ENCODE measurements around the gene SPHKAP. TPM values are rescaled to one million over a fixed set of nuclear protein-coding genes. Genes with fewer than 3 reads are reported as not detected.

Gene SPHKAP
- total RNA-seq, 2 donors from 2014 or later, result not detected

GRCh38 chr2:228072669-228073068 is 108.8 kb downstream of the SPHKAP start:
- H3K4me1 Mint-ChIP-seq, result no peaks in the 10 kb centered on the region
- H3K27ac Mint-ChIP-seq, result no peak overlapping the region
- no peaks in the 10 kb centered on the region for H3K9me3 Mint-ChIP-seq
- no peak overlapping the region for H3K4me3 Mint-ChIP-seq
- no peaks in the 10 kb centered on the region for H3K36me3 Mint-ChIP-seq (ENCODE audit: low read depth)
- ATAC-seq (replicated peaks), result no peak
- peaks cover 5% of the 10 kb centered on the region for H3K27me3 Mint-ChIP-seq

GRCh38 chr2:228067309-228067708 is 114.2 kb downstream of the SPHKAP start:
- peaks cover 7% of the 10 kb centered on the region for H3K27me3 Mint-ChIP-seq
- no peaks in the 10 kb centered on the region for H3K36me3 Mint-ChIP-seq (ENCODE audit: low read depth)
- no peaks in the 10 kb centered on the region for H3K4me1 Mint-ChIP-seq
- no peak overlapping the region for H3K27ac Mint-ChIP-seq
- no peak overlapping the region for H3K4me3 Mint-ChIP-seq
- no peaks in the 10 kb centered on the region for H3K9me3 Mint-ChIP-seq
- no peak for ATAC-seq (replicated peaks)

- no peaks in the 10 kb centered on the region for H3K4me1 Mint-ChIP-seq
- H3K27me3 Mint-ChIP-seq, result peaks cover 7% of the 10 kb centered on the region
- H3K9me3 Mint-ChIP-seq, result no peaks in the 10 kb centered on the region
- no peak overlapping the region for H3K4me3 Mint-ChIP-seq
- ATAC-seq (replicated peaks), result no peak
- no peak overlapping the region for H3K27ac Mint-ChIP-seq
- H3K36me3 Mint-ChIP-seq (ENCODE audit: low read depth), result no peaks in the 10 kb centered on the region
Observed at GRCh38 chr2:228066126-228066798, 115.2 kb downstream of the SPHKAP start.

DNA sequence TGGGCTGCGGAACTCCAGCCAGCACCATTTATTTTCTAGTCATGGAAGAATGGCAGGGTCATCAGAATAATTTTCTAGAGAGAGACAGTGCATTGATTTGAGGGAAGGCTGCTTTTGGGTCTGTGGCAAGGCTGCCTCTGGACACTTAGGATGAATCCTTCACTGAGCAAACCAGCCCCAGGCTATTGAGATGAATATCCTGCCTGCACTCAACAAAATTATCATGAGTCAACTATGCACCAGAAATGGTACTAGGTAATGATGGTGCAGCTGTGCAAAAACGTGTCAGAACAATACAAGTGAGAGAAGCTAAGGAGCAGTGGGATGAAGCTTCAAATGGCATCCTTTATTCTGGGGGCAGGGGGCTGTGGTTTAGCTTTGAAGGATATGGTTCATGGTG is 115.8 kb downstream of the SPHKAP start:
- Mint-ChIP-seq H3K27me3 (peaks cover 11% of the 10 kb centered on the region), H3K9me3 (no peaks in the 10 kb centered on the region), H3K4me3 (no peak overlapping the region), H3K27ac (no peak overlapping the region), H3K4me1 (no peaks in the 10 kb centered on the region), H3K36me3 (ENCODE audit: low read depth) (no peaks in the 10 kb centered on the region)
- ATAC-seq (replicated peaks), result no peak

DNA sequence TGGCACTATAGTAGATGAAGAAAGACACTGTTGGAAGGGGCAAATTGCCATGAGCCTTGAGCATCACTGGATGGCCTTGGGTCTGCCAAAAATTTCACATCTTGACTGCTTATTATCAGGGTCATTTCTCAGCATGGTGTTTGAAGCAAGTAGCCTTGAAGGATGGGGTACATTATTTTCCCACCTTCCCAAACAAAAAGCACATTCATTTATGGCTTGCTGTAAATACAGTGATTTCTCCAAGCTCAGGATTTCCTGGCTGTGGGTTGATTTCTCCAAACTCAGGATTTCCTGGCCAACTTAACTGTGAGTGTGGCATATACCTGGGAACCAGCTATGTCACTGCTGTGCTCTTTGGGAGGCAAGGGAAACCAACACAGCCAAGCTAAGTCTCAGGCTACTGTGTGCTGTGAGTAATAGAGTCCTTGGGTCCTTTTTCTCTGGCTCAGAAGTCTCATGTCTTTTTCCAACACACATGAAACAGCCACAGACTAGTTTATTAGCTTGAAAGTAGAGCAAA is 116.6 kb downstream of the SPHKAP start:
- H3K4me3 Mint-ChIP-seq, result no peak overlapping the region
- H3K4me1 Mint-ChIP-seq, result no peaks in the 10 kb centered on the region
- H3K9me3 Mint-ChIP-seq, result no peaks in the 10 kb centered on the region
- no peaks in the 10 kb centered on the region for H3K36me3 Mint-ChIP-seq (ENCODE audit: low read depth)
- peaks cover 13% of the 10 kb centered on the region for H3K27me3 Mint-ChIP-seq
- ATAC-seq (replicated peaks), result no peak
- no peak overlapping the region for H3K27ac Mint-ChIP-seq

DNA sequence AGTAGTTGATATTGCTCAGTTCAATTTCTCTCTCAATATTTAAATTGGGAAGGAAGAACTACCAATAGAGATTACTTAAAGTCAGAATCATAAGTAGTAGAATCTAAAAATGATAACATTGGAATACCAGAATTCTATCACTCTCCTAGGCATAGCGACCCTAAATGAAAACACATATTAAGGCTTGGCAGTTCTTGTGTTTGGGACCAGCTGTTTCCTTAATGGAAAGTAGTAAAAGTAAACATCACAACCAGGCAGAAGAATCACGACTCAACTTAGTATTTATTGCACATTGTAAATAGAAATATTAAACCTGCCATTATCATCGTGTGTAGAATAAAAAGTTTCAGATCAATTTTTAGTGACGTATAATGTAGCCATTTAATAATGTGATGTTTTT is 117.5 kb downstream of the SPHKAP start:
- Mint-ChIP-seq H3K36me3 (ENCODE audit: low read depth) (no peaks in the 10 kb centered on the region), H3K4me1 (no peaks in the 10 kb centered on the region), H3K27ac (no peak overlapping the region), H3K9me3 (no peaks in the 10 kb centered on the region), H3K27me3 (peaks cover 13% of the 10 kb centered on the region), H3K4me3 (no peak overlapping the region)
- ATAC-seq (replicated peaks), result no peak

- Mint-ChIP-seq H3K4me1 (no peaks in the 10 kb centered on the region), H3K9me3 (no peaks in the 10 kb centered on the region), H3K4me3 (no peak overlapping the region), H3K27me3 (peaks cover 13% of the 10 kb centered on the region), H3K27ac (no peak overlapping the region), H3K36me3 (ENCODE audit: low read depth) (no peaks in the 10 kb centered on the region)
- peak; percentile 19 for ATAC-seq (replicated peaks)
Observed at GRCh38 chr2:228063558-228063957, 117.9 kb downstream of the SPHKAP start.

DNA sequence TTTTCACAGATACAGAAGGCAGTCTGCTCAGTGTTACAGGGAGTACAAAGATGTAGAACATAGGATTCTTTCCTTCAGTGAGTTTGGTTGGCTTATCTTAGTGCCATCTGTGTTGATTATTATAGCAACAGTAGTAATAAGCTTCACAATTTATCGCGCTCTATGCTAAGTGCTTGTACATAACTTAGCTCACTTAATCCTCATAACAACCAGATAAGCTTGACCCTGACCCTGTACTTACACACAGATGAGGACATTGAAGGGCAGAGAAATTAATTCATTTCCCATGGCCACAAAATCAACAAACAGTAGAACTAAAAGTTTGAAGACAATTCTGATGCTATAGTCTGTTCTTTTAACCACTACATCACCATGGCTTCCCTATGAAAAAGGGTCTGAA is 121.8 kb downstream of the SPHKAP start:
- no peaks in the 10 kb centered on the region for H3K36me3 Mint-ChIP-seq (ENCODE audit: low read depth)

GRCh38 chr2:228056293-228057097 is 125.0 kb downstream of the SPHKAP start:
- Mint-ChIP-seq H3K27ac (no peak overlapping the region), H3K9me3 (no peaks in the 10 kb centered on the region), H3K27me3 (peaks cover 13% of the 10 kb centered on the region), H3K4me1 (no peaks in the 10 kb centered on the region), H3K36me3 (ENCODE audit: low read depth) (no peaks in the 10 kb centered on the region), H3K4me3 (no peak overlapping the region)
- ATAC-seq (replicated peaks), result no peak

More for the DNA sequence above, 121.8 kb downstream of the SPHKAP start:
- Mint-ChIP-seq H3K4me3 (no peak overlapping the region), H3K27me3 (peaks cover 13% of the 10 kb centered on the region), H3K9me3 (no peaks in the 10 kb centered on the region), H3K27ac (no peak overlapping the region), H3K4me1 (no peaks in the 10 kb centered on the region)
- no peak for ATAC-seq (replicated peaks)

DNA sequence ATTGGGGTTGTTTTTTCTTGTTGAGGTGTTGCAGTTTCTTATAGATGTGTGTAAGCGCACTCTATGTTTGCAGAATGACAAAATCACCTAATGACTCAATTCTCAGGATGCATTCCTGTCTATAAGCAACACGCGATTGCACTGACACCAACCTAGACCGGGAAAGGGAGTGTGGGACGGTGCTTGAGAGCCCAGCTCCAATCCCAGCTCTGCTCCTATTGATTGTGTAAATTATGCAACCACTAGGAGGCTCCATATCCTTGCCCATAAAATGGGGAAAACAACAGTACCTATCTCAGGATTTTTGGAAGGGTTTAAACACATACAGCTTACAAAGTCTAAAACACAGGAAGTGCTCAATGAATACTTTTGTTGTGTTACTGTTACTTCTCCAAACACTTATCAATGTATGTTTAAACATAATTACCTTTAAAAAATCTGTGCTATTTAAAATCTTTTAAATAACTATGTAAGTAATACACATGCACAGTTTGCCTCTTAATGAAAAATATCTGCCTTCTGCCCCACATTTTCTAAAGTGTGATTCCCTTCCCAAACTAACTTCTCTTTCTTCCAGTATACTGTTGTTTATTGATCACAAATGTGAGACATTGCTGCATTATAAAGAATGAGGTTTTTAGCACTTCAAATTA is 132.5 kb downstream of the SPHKAP start:
- Mint-ChIP-seq H3K4me1 (no peaks in the 10 kb centered on the region), H3K27me3 (peaks cover 5% of the 10 kb centered on the region), H3K4me3 (no peak overlapping the region), H3K36me3 (ENCODE audit: low read depth) (no peaks in the 10 kb centered on the region), H3K9me3 (no peaks in the 10 kb centered on the region), H3K27ac (no peak overlapping the region)
- peak; percentile 50 for ATAC-seq (replicated peaks)

DNA sequence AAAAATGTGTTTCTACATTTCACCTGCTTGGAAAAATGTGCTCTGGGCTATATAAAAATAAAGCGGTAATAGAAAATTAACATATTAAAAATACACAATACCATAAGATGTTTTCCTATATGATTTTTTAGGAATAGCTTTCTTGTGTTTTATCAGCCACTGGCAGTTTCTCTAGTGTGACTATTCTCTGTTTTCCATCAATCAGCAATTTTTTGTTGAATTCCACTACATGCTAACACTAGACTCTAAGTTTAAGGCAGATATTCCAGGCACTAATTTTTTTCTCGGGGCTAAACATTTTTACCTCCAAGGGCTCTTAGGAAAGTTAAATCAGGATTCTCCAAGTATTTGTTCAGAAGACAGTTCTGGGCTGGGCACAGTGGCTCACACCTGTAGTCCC is 140.5 kb downstream of the SPHKAP start:
- no peaks in the 10 kb centered on the region for H3K4me1 Mint-ChIP-seq
- H3K27ac Mint-ChIP-seq, result no peak overlapping the region
- H3K4me3 Mint-ChIP-seq, result no peak overlapping the region
- H3K36me3 Mint-ChIP-seq (ENCODE audit: low read depth), result no peaks in the 10 kb centered on the region
- ATAC-seq (replicated peaks), result no peak
- H3K27me3 Mint-ChIP-seq, result no peaks in the 10 kb centered on the region
- H3K9me3 Mint-ChIP-seq, result no peaks in the 10 kb centered on the region

DNA sequence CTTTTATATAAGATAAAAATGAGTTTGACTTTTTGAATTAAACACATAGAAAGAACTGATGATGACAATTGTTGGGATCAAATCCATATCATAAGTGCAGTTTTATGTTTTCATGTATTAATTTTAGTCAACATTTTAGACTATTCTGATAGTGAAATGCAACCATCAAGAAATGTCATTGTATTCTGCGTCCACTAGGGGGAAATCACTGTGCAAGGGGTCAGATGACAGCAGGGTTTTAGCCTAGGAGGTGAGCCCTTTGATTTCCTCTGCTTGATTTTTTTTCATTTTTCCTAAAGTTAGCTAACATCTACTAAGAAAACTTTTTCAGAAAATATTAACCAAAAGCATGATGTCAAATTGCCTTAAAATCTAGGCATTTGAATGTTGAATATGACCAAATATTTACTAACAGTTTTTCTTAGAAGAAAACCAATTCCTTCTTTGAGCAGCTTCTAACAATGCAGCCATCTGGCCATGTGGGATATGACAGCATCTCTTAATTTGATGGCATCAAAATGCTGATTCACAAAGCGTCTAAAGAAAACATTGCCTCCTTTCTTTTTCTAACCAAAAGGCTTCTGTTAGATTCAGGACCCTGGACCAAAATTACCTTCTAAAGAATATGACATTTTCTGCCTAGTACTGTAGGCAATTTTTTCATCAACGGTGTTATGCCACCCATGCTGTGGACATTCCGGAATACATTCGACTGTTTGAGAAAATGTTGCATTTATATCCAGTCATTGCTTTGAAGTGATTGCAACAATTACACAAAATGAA is 141.5 kb downstream of the SPHKAP start:
- Mint-ChIP-seq H3K9me3 (no peaks in the 10 kb centered on the region), H3K4me3 (no peak overlapping the region), H3K4me1 (no peaks in the 10 kb centered on the region), H3K36me3 (ENCODE audit: low read depth) (no peaks in the 10 kb centered on the region), H3K27me3 (no peaks in the 10 kb centered on the region), H3K27ac (no peak overlapping the region)
- ATAC-seq (replicated peaks), result no peak

DNA sequence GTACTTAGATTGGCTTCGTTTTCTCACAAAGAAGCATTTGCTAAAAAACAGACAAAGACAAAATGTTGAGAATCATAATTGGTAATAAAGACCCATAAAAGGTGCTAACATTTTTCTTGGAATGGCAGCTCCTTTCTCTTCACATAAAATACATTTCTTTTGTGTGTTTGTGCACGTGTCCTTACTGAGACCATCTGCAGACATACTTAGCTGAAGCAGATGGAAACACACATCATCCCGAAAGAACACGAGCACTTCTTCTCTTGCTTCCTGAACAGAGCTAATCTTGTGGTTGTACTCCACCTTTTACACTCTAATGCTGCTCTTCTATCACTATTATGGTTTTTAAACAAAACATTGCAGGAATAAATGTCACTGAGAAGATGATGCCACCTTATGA is 142.5 kb downstream of the SPHKAP start:
- H3K36me3 Mint-ChIP-seq (ENCODE audit: low read depth), result no peaks in the 10 kb centered on the region
- no peak overlapping the region for H3K4me3 Mint-ChIP-seq
- no peak for ATAC-seq (replicated peaks)
- H3K9me3 Mint-ChIP-seq, result no peaks in the 10 kb centered on the region
- no peak overlapping the region for H3K27ac Mint-ChIP-seq
- no peaks in the 10 kb centered on the region for H3K4me1 Mint-ChIP-seq
- H3K27me3 Mint-ChIP-seq, result no peaks in the 10 kb centered on the region

DNA sequence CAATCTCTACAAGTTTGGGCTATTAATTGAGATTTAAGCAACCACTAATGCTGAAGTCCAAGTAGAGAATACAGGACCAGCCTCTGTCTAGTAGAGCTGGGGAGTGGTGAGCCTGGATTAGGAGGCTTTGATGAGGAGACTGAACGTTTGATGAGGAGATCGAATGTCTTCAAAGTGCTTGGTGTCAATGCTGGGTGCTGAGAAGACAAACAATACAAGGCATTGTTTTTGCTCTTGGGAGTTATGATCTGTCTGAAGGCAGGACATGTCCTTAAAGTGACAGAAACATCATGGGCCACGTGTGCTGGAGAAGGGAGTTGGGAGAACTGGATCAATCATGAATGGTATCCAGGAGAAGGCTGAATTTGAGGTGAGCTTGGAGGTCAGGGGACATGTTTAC is 143.6 kb downstream of the SPHKAP start:
- no peaks in the 10 kb centered on the region for H3K4me1 Mint-ChIP-seq
- no peak overlapping the region for H3K4me3 Mint-ChIP-seq
- no peak for ATAC-seq (replicated peaks)
- no peaks in the 10 kb centered on the region for H3K36me3 Mint-ChIP-seq (ENCODE audit: low read depth)
- peaks cover 4% of the 10 kb centered on the region for H3K27me3 Mint-ChIP-seq
- peaks cover 4% of the 10 kb centered on the region for H3K9me3 Mint-ChIP-seq
- no peak overlapping the region for H3K27ac Mint-ChIP-seq

Data from activated T-helper 17 cell treated with anti-CD3 and anti-CD28 coated beads, Interleukin-2, amount 50 U/mL, for 72 hours (primary cell).